IMR-90 (cell line): Measurements from ENCODE around the gene ADGRD1. TPM values are rescaled to one million over a fixed set of nuclear protein-coding genes. Genes with fewer than 3 reads are reported as not detected.

Source experiments
- ATAC-seq: fragments of 200-7000 bp; cut with Tn5 transposase; 2 replicates; pipeline ENCODE4 v1.9.1; 2020; ENCODE audit warnings: low read depth, mild to moderate bottlenecking, moderate library complexity
- BruUV-seq: library from RNA; stranded (reverse); fragments of 400-500 nt; replicated peaks from 2 replicates; lab custom pipeline; 2021; lab: Mats Ljungman, UMichigan
- CTCF ChIA-PET: fragments of 300-600 bp; formaldehyde crosslinking; extraction: SDS; loops from one replicate; lab custom pipeline; 2021; ENCODE audit warnings: antibody characterized with exemption; lab: Yijun Ruan, JAX
- POLR2A ChIA-PET: fragments of 300-600 bp; sonication (Branson Sonifier 250); formaldehyde crosslinking; loops from one replicate; lab custom pipeline; 2022; ENCODE audit warnings: antibody characterized with exemption; ENCODE audit not compliant: unreplicated experiment; lab: Charles Lee
- DNase-seq: peaks from one replicate; pipeline ENCODE4 v3.0.0; 2013
- H2AFZ ChIP-seq: replicated peaks from 2 replicates; pipeline ENCODE3; 2013; ENCODE audit warnings: low read length, mild to moderate bottlenecking; ENCODE audit not compliant: poor library complexity
- H2AK5ac ChIP-seq: 2 replicates; pipeline ENCODE4 v1.6.1; 2013; ENCODE audit warnings: low read depth, low read length, inconsistent platforms
- H2AK9ac ChIP-seq: replicated peaks from 2 replicates; pipeline ENCODE3; 2013; ENCODE audit warnings: mild to moderate bottlenecking, low read depth, low read length, moderate library complexity; ENCODE audit not compliant: poor library complexity
- H2BK120ac ChIP-seq: 2 replicates; pipeline ENCODE4 v1.6.1; 2013; ENCODE audit warnings: low read depth, low read length, inconsistent platforms
- H2BK15ac ChIP-seq: 3 replicates; pipeline ENCODE4 v1.6.1; 2013; ENCODE audit warnings: low read depth, low read length, inconsistent platforms
- H2BK20ac ChIP-seq: 2 replicates; pipeline ENCODE4 v1.6.1; 2013; ENCODE audit warnings: low read depth, mild to moderate bottlenecking, inconsistent platforms, low read length, moderate library complexity
- H2BK5ac ChIP-seq: 2 replicates; pipeline ENCODE4 v1.6.1; 2013; ENCODE audit warnings: mild to moderate bottlenecking, low read depth, low read length, inconsistent platforms; ENCODE audit not compliant: poor library complexity, severe bottlenecking
- H3K14ac ChIP-seq: replicated peaks from 2 replicates; pipeline ENCODE4 v1.6.1; 2013; ENCODE audit warnings: low read depth, low read length, inconsistent platforms
- H3K18ac ChIP-seq: 2 replicates; pipeline ENCODE4 v1.6.1; 2013; ENCODE audit warnings: low read depth, low read length, control low read depth
- H3K23ac ChIP-seq: 2 replicates; pipeline ENCODE4 v1.6.1; 2013; ENCODE audit warnings: low read depth, low read length, inconsistent platforms
- H3K27ac ChIP-seq: 2 replicates; pipeline ENCODE4 v1.5.1; 2013; ENCODE audit warnings: mild to moderate bottlenecking, control low read depth, low read length; ENCODE audit not compliant: insufficient read depth
- H3K27me3 ChIP-seq: 2 replicates; pipeline ENCODE4 v1.6.1; 2013; ENCODE audit warnings: low read length; ENCODE audit not compliant: control insufficient read depth, insufficient read depth
- H3K36me3 ChIP-seq: 2 replicates; pipeline ENCODE4 v1.6.1; 2013; ENCODE audit warnings: low read length, mixed read lengths; ENCODE audit not compliant: control insufficient read depth, insufficient read depth
- H3K4ac ChIP-seq: 2 replicates; pipeline ENCODE4 v1.6.1; 2013; ENCODE audit warnings: low read depth, low read length, inconsistent platforms
- H3K4me1 ChIP-seq: 2 replicates; pipeline ENCODE4 v1.6.1; 2013; ENCODE audit warnings: low read length, mixed read lengths; ENCODE audit not compliant: control insufficient read depth, insufficient read depth
- H3K4me2 ChIP-seq: 2 replicates; pipeline ENCODE4 v1.6.1; 2013; ENCODE audit warnings: low read depth, mild to moderate bottlenecking, control low read depth, low read length, moderate library complexity
- H3K4me3 ChIP-seq: 2 replicates; pipeline ENCODE4 v1.5.1; 2013; ENCODE audit warnings: low read depth, mild to moderate bottlenecking, control low read depth, low read length, moderate library complexity; ENCODE audit not compliant: insufficient read depth
- H3K56ac ChIP-seq: 2 replicates; pipeline ENCODE4 v1.6.1; 2013; ENCODE audit warnings: low read length, inconsistent platforms; ENCODE audit not compliant: insufficient read depth; ENCODE audit errors: extremely low read depth
- H3K79me1 ChIP-seq, 2 experiments: 2 replicates each; pipeline ENCODE4 v1.6.1; 2013; ENCODE audit warnings: low read length in 2 of 2, inconsistent platforms in 1 of 2, low read depth in 1 of 2
- H3K9ac ChIP-seq: 2 replicates; pipeline ENCODE4 v1.6.1; 2013; ENCODE audit warnings: low read depth, low read length, control low read depth
- H3K9me1 ChIP-seq: 2 replicates; pipeline ENCODE4 v1.6.1; 2013; ENCODE audit warnings: low read length, inconsistent platforms; ENCODE audit not compliant: insufficient read depth
- H3K9me3 ChIP-seq: 2 replicates; pipeline ENCODE4 v1.6.1; 2013; ENCODE audit warnings: low read length; ENCODE audit not compliant: control insufficient read depth, insufficient read depth
- H4K20me1 ChIP-seq: 2 replicates; pipeline ENCODE4 v1.6.1; 2013; ENCODE audit warnings: low read length, inconsistent platforms; ENCODE audit not compliant: insufficient read depth
- H4K5ac ChIP-seq: 2 replicates; pipeline ENCODE4 v1.6.1; 2013; ENCODE audit warnings: mild to moderate bottlenecking, low read depth, low read length, control low read depth
- H4K8ac ChIP-seq, 2 experiments: 2 replicates each; pipeline ENCODE4 v1.6.1; 2013; ENCODE audit warnings: low read depth in 2 of 2, low read length in 2 of 2, control low read depth in 1 of 2, inconsistent platforms in 1 of 2
- H4K91ac ChIP-seq: 2 replicates; pipeline ENCODE4 v1.6.1; 2013; ENCODE audit warnings: low read depth, low read length, inconsistent platforms; ENCODE audit not compliant: insufficient read depth
- BHLHE40 ChIP-seq: fragments of 150-350 bp; IDR thresholded peaks from 2 replicates; pipeline ENCODE4 v1.6.1; 2016; ENCODE audit warnings: mild to moderate bottlenecking, low read depth, low read length
- CTCF ChIP-seq: conservative IDR thresholded peaks from 2 replicates; pipeline ENCODE4 v1.5.1; 2012; ENCODE audit warnings: mild to moderate bottlenecking, low read depth, low read length, improper control_type of control experiment
- ELK1 ChIP-seq: fragments of 150-350 bp; IDR thresholded peaks from 2 replicates; pipeline ENCODE4 v1.6.1; 2016; ENCODE audit warnings: low read depth, mild to moderate bottlenecking, low read length, moderate library complexity, borderline replicate concordance
- FOS ChIP-seq: fragments of 150-350 bp; IDR thresholded peaks from 2 replicates; pipeline ENCODE4 v1.6.1; 2016; ENCODE audit warnings: low read depth, low read length
- MAZ ChIP-seq: IDR thresholded peaks from 2 replicates; pipeline ENCODE4 v1.6.1; 2012; ENCODE audit warnings: low read depth, mild to moderate bottlenecking, low read length, improper control_type of control experiment, moderate library complexity, borderline replicate concordance
- NFE2L2 ChIP-seq: fragments of 150-350 bp; IDR thresholded peaks from 2 replicates; pipeline ENCODE4 v1.6.1; 2016; ENCODE audit warnings: low read depth, mild to moderate bottlenecking, low read length
- RAD21 ChIP-seq: IDR thresholded peaks from 2 replicates; pipeline ENCODE4 v1.6.1; 2012; ENCODE audit warnings: low read length, improper control_type of control experiment
- RCOR1 ChIP-seq: IDR thresholded peaks from 2 replicates; pipeline ENCODE4 v1.6.1; 2012; ENCODE audit warnings: mild to moderate bottlenecking, low read length, improper control_type of control experiment; ENCODE audit not compliant: insufficient replicate concordance
- WGBS, 2 experiments: methylation state at CpG; one replicate each; pipeline versions ENCODE4 v1.1.5 to v1.1.7; 2013; ENCODE audit warnings: missing lambda C conversion rate in 2 of 2; ENCODE audit not compliant: insufficient read length in 1 of 2; ENCODE audit errors: extremely low coverage in 2 of 2; 5-methylcytosine and 5-hydroxymethylcytosine counted together
- dilution Hi-C: fragments of 300-500 bp; cut with HindIII; formaldehyde crosslinking; loops from one replicate; pipeline ENCODE4 v1.14.3; 2018; ENCODE audit warnings: low sequenced_read_pairs; ENCODE audit not compliant: unreplicated experiment
- in situ Hi-C: fragments of 300-500 bp; cut with MboI; formaldehyde crosslinking; loops from 3 replicates; pipeline ENCODE4 v1.14.3; 2019; ENCODE audit warnings: low sequenced_read_pairs, inconsistent platforms, mixed read lengths
- intact Hi-C: fragments of 100-400 bp; cut with micrococcal nuclease; formaldehyde crosslinking; loops from 2 replicates; pipeline ENCODE4 v1.10.0; 2022
- polyA plus RNA-seq, 3 experiments: library from polyadenylated mRNA; depleted of rRNA; stranded (reverse); fragments of >200 nt; gene quantifications; 2 replicates each; pipeline ENCODE4 v1.2.3, GENCODE V29; 2012; ENCODE audit warnings: low replicate concordance in 1 of 3
- total RNA-seq: library from RNA; depleted of rRNA; stranded (reverse); fragments of >200 nt; gene quantifications from 2 replicates; pipeline ENCODE4 v1.2.3, GENCODE V29; 2012

The ADGRD1 gene
- total and polyA plus RNA-seq, 2 of the 4 experiments (the other 2 are of a cell fraction), result not detected

- 5% methylated on average over 16 of the region's 29 CpGs; no CpG with 5 or more reads in 1 of the 2 experiments for WGBS, 2 experiments
- CTCF ChIA-PET, result interaction anchor here (0.5 kb wide), 1 partner anchor 329 kb away, joined by 3 read pairs; no protein-coding TSS in a partner anchor
These were observed 178.6 kb downstream of the ADGRD1 start for GRCh38 chr12:131132118-131132892.

More at GRCh38 chr12:131132118-131132892, 178.6 kb downstream of the ADGRD1 start:
- H3K4me2 ChIP-seq, result no peak overlapping the region
- H3K27ac ChIP-seq, result no peak overlapping the region
- no peak overlapping the region for H3K23ac ChIP-seq
- H4K20me1 ChIP-seq, result no peaks in the 10 kb centered on the region
- ATAC-seq (peak; percentile 75), DNase-seq (peak; percentile 1)
- no peak overlapping the region for H2BK20ac ChIP-seq
- H2AK9ac ChIP-seq, result no peak overlapping the region
- H3K14ac ChIP-seq, result no peak overlapping the region
- in situ Hi-C loops (no loop called here), dilution Hi-C loops (no loop called here), intact Hi-C loops (loop anchor here (1.0 kb wide), 1 partner anchor 28 kb away; no protein-coding TSS in a partner anchor)
- H2BK5ac ChIP-seq, result no peak overlapping the region
- no peak overlapping the region for H2BK120ac ChIP-seq
- H3K9me1 ChIP-seq, result no peaks in the 10 kb centered on the region
- no peaks in the 10 kb centered on the region for H3K4me1 ChIP-seq
- H3K9ac ChIP-seq, result no peak overlapping the region
- H3K4me3 ChIP-seq, result no peak overlapping the region
- H4K5ac ChIP-seq, result no peak overlapping the region
- no peaks in the 10 kb centered on the region for H3K79me1 ChIP-seq
- TF ChIP-seq ELK1 (no peak), FOS (no peak), MAZ (no peak), NFE2L2 (no peak), CTCF (no peak), BHLHE40 (no peak), RAD21 (no peak), RCOR1 (no peak)
- H3K9me3 ChIP-seq, result peaks cover 44% of the 10 kb centered on the region
- no peak overlapping the region for H2AK5ac ChIP-seq
- BruUV-seq, result no TSS peak
- H2AFZ ChIP-seq, result no peak overlapping the region
- no peak overlapping the region for H4K91ac ChIP-seq
- no peak overlapping the region for H3K18ac ChIP-seq
- POLR2A ChIA-PET, result no interaction called here
- H3K36me3 ChIP-seq, result no peaks in the 10 kb centered on the region
- no peak overlapping the region for H4K8ac ChIP-seq
- H3K4ac ChIP-seq, result no peak overlapping the region
- H2BK15ac ChIP-seq, result no peak overlapping the region
- no peak overlapping the region for H3K56ac ChIP-seq
- no peaks in the 10 kb centered on the region for H3K27me3 ChIP-seq
